ENCODE data around the gene TRIM66. TPM values are rescaled to one million over a fixed set of nuclear protein-coding genes. Genes with fewer than 3 reads are reported as not detected.

The TRIM66 gene
- total and polyA plus RNA-seq, 2 of the 8 experiments (the other 6 are each of a cell fraction or from before 2014, with no cell fraction given): 3.1 to 3.5 TPM

GRCh38 chr11:8640267-8640906, 42.1 kb downstream of the TRIM66 start (continued):
- no peak for TF ChIP-seq POLR2AphosphoS5 (IDR thresholded peaks at IDR 0.05; ENCODE audit: low read depth, low read length)
- TF ChIP-seq CTBP2 (IDR thresholded peaks at IDR 0.05; ENCODE audit: borderline replicate concordance, insufficient read depth, insufficient read length, low read length): no peak
- TF ChIP-seq SP2 (IDR thresholded peaks at IDR 0.05; ENCODE audit: low read length): no peak
- TF ChIP-seq CREB1 (IDR thresholded peaks at IDR 0.05): no peak
- no peak for TF ChIP-seq KDM5A (IDR thresholded peaks at IDR 0.05; ENCODE audit: low read length)
- TF ChIP-seq NRF1 (IDR thresholded peaks at IDR 0.05; ENCODE audit: low read depth, low read length): no peak
- no peak for TF ChIP-seq ASH2L (IDR thresholded peaks at IDR 0.05; ENCODE audit: low read length)
